ENCODE results near the gene PIH1D1.

Gene PIH1D1

DNA sequence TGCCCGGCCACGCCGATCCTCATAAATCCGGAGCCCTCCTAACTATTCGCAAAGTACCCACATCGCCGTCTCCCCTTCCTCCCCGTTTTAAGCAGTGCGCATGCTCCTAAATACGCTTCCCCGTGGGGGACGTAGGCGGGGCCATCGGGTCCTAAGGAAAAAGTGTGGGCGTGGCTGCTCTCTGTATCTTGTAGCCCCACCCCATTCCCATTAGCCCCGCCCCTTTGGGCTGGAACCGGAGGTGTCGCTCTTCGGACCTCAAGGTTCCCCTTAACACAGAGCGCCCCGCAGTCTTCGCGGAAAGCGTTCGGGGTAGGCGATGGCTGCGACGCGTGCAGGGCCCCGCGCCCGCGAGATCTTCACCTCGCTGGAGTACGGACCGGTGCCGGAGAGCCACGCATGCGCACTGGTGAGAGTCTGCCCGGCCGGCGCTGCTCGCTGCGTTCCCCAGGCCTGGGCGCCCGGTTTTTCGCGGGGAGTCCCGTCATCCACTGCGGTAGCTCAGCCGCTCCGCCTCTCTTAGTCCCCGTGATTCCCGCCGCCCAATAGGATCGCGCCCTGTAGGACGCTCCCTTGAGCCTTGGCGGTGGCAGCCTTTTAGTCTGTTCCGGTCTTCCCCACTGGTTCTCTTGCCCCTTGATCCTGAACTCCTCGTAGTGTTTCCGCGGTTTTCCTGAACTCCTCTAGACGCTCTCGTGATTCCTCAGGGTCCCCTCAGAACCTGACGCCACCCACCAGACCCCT, 1.6 kb upstream of the PIH1D1 start, which contains the start of gene ALDH16A1:
ALDH16A1 (plus strand) TSS at position 213 of the 744 bp plus-strand sequence; CDS start at position 320, 107 bp downstream.
- no peak for TF ChIP-seq GATA2 (IDR thresholded peaks at IDR 0.05; ENCODE audit: low read depth, low read length)
- TF ChIP-seq GATA3 (IDR thresholded peaks at IDR 0.05; ENCODE audit: low read depth, low read length): no peak

DNA sequence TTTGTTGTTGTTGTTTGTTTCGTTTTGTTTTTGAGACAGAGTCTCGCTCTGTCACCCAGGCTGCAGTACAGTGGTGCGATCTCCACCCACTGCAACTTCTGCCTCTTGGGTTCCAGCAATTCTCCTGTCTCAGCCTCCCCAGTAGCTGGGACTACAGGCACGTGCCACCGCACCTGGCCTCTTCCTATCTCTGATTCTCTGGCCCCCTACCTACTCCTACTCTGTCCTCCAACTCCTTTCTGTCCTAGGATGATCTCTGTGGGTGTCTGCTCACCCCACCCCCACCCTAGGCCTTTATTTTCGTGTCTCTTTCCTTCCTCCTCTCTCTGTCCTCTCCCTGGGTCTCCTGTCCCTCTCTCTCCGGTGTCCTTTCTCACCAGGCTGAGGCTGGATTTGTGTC, 1.2 kb downstream of the PIH1D1 start:
- TF ChIP-seq GATA3 (IDR thresholded peaks at IDR 0.05; ENCODE audit: low read depth, low read length): no peak
- no peak for TF ChIP-seq GATA2 (IDR thresholded peaks at IDR 0.05; ENCODE audit: low read depth, low read length)

DNA sequence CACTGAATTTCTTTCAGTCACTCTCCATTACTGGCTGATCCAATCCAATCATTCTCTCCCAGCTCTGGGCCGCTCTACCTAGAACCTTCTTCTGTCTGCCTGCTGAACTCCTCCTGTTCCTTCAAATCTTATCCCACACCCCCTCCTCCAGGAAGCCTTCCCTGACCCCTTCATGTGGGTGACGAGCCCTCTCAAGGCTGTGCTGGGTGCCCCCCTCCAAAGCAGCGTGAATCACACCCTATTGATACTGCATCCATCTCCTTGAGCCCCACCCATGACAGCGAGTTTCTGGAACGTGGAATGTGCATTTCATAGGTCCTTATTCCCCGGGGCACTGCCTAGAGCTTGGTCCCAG, 3.2 kb downstream of the PIH1D1 start:
- TF ChIP-seq GATA3 (IDR thresholded peaks at IDR 0.05; ENCODE audit: low read depth, low read length): no peak
- TF ChIP-seq GATA2 (IDR thresholded peaks at IDR 0.05; ENCODE audit: low read depth, low read length): no peak

DNA sequence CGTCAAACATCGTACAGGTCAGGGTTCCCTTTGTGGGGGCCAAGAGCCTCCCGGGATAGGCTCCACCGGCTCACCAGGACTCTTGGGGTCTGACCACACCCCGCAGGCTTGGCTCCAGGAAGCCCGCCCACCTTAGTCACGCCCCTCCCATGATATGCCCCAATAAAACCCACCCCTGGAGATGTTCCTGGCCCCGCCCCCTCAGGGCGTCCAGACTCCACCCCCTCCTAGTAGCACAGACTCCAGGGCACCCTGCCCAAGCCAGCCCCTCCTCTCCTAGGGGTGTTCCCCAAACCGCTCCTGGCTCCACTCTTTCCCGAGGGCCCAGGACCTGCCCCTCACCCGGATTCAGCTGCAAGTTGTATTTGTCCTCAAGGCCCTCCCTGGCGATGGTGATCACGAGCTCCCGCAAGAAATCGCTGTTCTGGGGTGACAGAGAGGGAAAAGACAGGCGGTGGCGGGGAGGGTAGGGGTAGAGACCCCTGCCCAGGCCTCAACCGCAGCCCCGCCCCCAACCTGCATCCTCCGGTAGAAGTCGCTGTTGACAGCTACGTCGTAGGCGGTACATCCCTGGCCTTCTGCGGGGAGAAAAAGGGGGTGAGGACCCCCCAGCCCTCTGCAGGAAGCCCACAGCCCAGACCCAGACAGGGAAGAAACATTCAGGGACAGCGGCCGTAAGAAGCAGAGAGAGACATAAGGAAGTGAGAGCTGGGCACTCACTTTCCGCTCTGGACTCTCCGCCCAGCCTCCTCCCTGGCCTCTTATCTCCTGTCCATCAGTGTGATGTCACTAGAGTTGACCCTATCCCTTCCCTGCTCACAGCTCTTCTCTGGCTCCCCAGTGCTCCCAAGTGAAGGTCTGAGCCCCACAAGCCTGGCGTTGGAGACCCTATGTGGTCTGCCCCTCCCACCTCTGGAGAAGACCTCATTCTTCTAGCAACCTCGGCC, 3.9 kb downstream of the PIH1D1 start:
- TF ChIP-seq GATA3 (IDR thresholded peaks at IDR 0.05; ENCODE audit: low read depth, low read length) (no peak), GATA2 (IDR thresholded peaks at IDR 0.05; ENCODE audit: low read depth, low read length) (no peak)

DNA sequence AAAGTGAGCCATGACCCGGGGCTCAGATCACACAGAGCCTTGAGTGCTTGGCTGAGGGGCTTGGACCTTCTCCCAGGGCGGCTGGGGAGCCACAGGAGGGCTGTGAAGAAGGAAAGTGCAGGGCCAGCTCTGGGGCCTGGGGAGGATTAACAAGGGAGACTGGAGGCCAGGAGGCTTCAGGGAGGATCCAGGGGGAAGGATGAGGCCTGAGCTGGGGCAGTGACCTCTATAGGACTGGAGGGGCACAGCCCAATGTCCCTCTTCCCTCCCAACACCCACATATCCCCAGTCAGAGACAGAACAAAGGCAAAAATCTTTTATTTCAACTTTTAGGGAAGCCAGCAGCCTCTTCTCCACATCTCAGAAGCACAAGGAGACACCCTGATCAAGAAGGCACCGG, 5.6 kb downstream of the PIH1D1 start:
- no peak for TF ChIP-seq GATA2 (IDR thresholded peaks at IDR 0.05; ENCODE audit: low read depth, low read length)
- TF ChIP-seq GATA3 (IDR thresholded peaks at IDR 0.05; ENCODE audit: low read depth, low read length): no peak

DNA sequence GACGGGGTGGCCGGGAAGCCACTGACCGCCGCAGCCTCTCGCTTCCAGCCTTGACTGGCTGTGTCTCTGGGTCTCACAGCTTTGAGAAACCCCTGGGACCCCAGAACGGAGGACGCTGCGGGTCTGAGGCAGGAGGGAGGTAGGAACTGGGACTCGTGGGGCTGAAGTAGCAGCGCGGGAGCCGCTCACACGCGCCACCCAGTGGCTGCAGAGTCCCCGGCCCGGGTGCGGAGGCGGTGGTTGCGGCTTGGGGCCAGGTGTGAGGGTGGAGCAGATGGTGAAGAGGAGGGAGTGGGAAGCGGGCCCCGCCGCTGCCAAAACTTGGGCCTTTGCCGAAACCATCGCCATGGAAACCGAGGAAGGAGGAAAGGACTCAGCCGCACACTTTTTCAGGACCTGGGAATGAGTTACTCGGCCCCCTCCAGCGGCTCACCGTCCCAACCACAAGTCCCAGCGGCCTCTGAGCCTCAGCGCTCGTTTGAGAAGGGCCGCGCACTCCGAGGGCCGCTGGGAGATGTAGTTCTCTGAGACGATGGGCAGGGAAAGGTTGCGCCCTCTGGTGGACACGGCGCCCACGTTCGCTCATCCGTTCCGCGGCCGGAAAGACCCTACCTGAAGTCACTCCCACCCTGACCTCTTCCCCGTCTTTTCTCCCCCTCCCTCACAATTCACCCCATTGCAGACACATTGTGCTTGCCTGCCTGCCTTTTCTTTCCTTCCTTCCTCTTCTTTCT, 8.1 kb downstream of the PIH1D1 start:
- TF ChIP-seq GATA2 (IDR thresholded peaks at IDR 0.05; ENCODE audit: low read depth, low read length) (no peak), GATA3 (IDR thresholded peaks at IDR 0.05; ENCODE audit: low read depth, low read length) (no peak)

DNA sequence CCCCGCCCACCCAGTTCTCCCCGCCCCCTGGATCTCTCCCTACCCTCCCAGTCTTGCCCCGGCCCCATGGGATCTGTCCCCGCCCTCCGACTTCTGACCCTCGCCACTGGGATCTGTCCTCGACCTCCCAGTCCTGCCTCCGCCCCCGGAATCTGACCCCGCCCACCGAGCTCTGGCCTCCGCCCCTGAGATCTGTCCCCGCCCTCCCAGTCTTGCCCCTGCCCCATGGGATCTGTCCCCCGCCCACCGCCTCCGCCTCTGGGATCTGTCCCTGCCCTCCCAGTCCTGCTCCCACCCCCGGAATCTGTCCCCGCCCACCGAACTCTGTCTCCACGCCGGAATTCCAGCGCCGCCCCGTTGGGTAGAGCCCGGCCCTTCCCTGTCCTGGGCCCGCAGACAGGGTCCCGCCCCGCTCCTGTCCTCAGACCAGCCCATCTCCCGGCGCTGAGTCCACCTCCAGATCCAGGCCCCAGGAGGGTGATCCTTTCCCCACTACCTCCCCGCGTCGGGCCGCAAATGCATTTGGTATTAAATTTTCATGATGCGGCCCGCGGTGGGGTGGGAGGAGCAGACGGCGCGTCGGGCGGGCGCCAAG, 8.7 kb downstream of the PIH1D1 start:
- no peak for TF ChIP-seq GATA3 (IDR thresholded peaks at IDR 0.05; ENCODE audit: low read depth, low read length)
- TF ChIP-seq GATA2 (IDR thresholded peaks at IDR 0.05; ENCODE audit: low read depth, low read length): no peak

DNA sequence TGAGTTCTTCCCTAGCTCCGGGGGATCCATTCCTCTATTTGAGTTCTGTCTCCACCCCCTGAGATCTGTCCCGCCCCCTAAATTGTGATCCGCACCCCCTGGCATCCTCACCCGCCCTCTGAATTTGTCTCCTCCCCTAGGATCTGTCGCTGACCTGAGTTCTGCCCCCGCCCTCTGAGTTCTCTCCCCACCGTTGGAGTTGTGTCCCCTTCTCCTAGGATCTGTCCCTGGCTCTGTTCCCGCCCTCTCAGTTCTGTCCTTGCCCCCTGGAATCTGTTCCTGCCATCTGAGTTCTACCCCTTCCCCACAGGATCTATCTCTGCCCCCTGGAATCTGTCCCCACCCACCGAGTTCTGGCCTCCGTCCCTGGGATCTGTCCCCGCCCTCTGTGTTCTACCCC, 9.3 kb downstream of the PIH1D1 start:
- TF ChIP-seq GATA2 (IDR thresholded peaks at IDR 0.05; ENCODE audit: low read depth, low read length): no peak
- TF ChIP-seq GATA3 (IDR thresholded peaks at IDR 0.05; ENCODE audit: low read depth, low read length): no peak

DNA sequence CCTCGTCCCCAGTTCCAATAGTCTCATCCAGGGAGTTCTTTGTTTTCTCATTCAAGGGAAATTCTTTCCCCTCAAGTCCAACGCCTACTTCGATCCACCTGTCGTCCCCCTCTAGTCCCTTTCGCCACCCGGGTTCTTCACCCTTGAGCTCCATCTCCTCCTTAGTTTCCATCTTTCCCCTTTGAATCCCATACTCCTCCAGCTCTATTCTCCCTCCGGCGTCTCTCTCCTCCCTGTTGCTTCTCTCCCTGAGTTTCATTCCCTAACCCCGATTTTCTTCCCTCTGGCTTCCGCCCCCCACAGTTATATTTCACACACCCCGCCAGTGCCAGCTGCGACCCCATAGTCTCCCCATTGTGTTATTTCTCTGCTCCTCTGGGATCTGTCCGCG, 9.7 kb downstream of the PIH1D1 start:
- TF ChIP-seq GATA3 (IDR thresholded peaks at IDR 0.05; ENCODE audit: low read depth, low read length) (no peak), GATA2 (IDR thresholded peaks at IDR 0.05; ENCODE audit: low read depth, low read length) (no peak)

DNA sequence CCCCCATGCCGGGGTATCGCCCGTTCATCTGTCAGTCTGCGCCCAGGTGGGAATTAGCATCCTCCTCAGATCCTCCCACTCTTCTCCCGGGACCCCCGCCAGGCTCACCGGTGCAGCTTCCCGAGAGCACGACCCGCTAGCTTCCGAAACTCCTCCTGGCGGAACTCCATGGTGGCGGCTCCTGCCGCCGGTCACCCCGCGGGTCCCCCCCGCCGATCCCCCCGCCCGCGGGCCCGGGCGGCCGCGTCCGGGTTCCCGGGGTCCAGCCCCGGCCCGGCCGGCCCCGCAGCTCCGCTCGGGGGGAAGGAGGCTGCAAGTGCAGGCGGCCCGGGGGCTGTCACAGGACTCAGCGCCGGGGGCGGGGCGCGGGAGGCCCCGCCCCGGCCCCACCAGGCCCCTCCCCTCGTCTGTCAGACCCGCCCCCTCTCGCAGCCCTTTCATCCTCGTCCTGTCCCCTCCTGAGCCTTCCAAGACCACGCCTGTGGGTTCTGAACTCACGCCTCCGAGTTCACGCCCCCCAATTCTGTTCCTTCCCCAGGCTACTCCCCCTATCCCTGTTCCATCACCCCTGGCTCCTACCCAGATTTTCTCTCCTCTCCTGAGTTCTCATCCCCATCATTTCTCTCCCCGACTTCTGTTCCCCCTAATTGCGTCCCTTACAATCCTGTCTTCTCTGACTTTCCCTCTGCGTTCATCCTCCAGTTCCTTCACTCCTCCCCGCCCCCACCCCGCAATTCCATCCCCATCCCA, 10.2 kb downstream of the PIH1D1 start, which contains the start of gene SLC17A7:
SLC17A7 (minus strand) TSS at position 318 of the 750 bp plus-strand sequence; CDS start at position 170, 148 bp downstream.
- TF ChIP-seq GATA2 (IDR thresholded peaks at IDR 0.05; ENCODE audit: low read depth, low read length): no peak
- no peak for TF ChIP-seq GATA3 (IDR thresholded peaks at IDR 0.05; ENCODE audit: low read depth, low read length)

DNA sequence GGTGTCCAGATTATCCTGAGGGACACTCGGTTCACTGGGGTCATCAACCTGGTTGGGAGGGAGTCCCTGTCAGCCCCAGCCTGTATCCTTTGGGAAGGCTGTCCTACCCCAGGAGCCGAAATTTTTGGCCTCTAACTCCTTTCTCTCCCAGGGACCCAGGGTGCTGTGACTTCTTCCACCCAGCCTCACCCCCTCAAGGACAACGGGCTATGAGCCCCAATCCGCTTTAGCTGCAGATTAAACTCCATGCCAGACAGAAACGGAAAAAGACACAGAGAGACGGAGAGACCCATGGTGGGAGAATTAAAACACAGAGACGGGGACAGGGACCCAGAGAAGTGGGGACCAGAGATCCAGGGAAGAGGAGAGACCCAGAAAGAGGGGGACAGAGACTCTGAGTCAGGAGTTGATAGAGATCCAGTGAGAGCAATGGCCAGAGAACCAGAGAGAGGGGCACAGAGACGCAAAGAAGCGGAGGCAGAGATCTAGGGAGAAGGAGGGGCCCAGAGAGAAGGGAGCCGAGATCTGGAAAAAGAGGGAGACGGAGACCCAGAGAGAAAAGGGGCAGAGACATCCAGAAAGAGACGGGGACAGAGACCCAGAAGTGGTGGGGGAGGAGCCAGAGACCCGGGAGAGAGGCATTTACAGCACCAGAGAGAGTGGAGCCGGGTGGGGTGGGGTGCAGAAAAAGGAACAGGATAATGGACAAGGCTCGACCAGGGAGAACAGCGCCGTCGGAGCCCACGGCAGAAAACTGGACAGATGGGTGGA, 11.0 kb downstream of the PIH1D1 start:
- no peak for TF ChIP-seq GATA2 (IDR thresholded peaks at IDR 0.05; ENCODE audit: low read depth, low read length)
- no peak for TF ChIP-seq GATA3 (IDR thresholded peaks at IDR 0.05; ENCODE audit: low read depth, low read length)

DNA sequence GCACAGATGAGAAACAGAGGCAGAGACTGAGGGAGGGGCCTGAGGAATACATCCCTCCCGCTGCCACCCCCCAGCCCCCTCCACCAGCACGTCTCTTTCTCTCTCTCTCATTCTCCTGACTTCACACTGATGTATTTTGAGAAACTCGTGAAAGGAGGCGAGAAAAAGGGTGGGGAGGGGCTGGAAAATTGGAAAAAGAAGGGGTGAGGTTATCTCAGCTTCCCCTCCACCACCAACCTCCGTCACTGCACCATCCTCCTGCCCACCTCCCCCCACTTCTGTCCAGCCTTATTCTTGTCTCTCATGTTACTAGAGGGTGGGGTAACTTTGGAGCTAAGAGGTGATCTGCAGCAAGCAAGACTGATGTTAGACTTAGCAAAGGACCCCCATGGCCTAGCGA, 11.8 kb downstream of the PIH1D1 start:
- TF ChIP-seq GATA2 (IDR thresholded peaks at IDR 0.05; ENCODE audit: low read depth, low read length) (no peak), GATA3 (IDR thresholded peaks at IDR 0.05; ENCODE audit: low read depth, low read length) (no peak)

Measured in SH-SY5Y (cell line).